Skeletal muscle satellite cell (primary cell): ENCODE results near the gene P2RX4.
"Not testable (repeated sequence)": the region's sequence is repeated elsewhere in the genome, so short reads cannot be mapped to it uniquely, and the experiment has no call there.

Experiments used
- H3K27me3 ChIP-seq: 2 replicates; pipeline ENCODE4 v1.7.0; 2013; ENCODE audit warnings: low read length; ENCODE audit not compliant: control insufficient read depth, insufficient read depth
- H3K36me3 ChIP-seq: 2 replicates; pipeline ENCODE4 v1.7.0; 2013; ENCODE audit warnings: mild to moderate bottlenecking, control low read depth, low read length; ENCODE audit not compliant: insufficient read depth
- H3K4me1 ChIP-seq: 2 replicates; pipeline ENCODE4 v1.7.0; 2013; ENCODE audit warnings: low read length; ENCODE audit not compliant: control insufficient read depth, insufficient read depth
- H3K4me2 ChIP-seq: 2 replicates; pipeline ENCODE4 v1.7.0; 2013; ENCODE audit warnings: mild to moderate bottlenecking, low read length
- H3K4me3 ChIP-seq: 2 replicates; pipeline ENCODE4 v1.7.0; 2013; ENCODE audit warnings: low read length
- H3K9ac ChIP-seq: 2 replicates; pipeline ENCODE4 v1.7.0; 2013; ENCODE audit warnings: mild to moderate bottlenecking, low read depth, low read length, moderate library complexity
- H3K9me3 ChIP-seq: replicated peaks from 2 replicates; pipeline ENCODE4 v1.7.0; 2013; ENCODE audit warnings: mild to moderate bottlenecking, control low read depth, low read length

Gene P2RX4

GRCh38 chr12:121251838-121252237, 41.9 kb downstream of the P2RX4 start:
- H3K27me3 ChIP-seq, result no peaks in the 10 kb centered on the region
- H3K36me3 ChIP-seq, result peaks cover 73% of the 10 kb centered on the region
- H3K4me1 ChIP-seq, result no peaks in the 10 kb centered on the region
- no peak overlapping the region for H3K4me2 ChIP-seq
- H3K9me3 ChIP-seq, result no peaks in the 10 kb centered on the region
- no peak overlapping the region for H3K4me3 ChIP-seq
- no peak overlapping the region for H3K9ac ChIP-seq

- H3K9ac ChIP-seq, result no peak overlapping the region
- no peak overlapping the region for H3K4me2 ChIP-seq
- H3K36me3 ChIP-seq, result peaks cover 71% of the 10 kb centered on the region
- H3K4me3 ChIP-seq, result no peak overlapping the region
- no peaks in the 10 kb centered on the region for H3K27me3 ChIP-seq
- H3K9me3 ChIP-seq, result no peaks in the 10 kb centered on the region
- no peaks in the 10 kb centered on the region for H3K4me1 ChIP-seq
Measured at GRCh38 chr12:121252712-121253345, 42.9 kb downstream of the P2RX4 start.

GRCh38 chr12:121253638-121254335, 43.9 kb downstream of the P2RX4 start:
- Histone ChIP-seq H3K9me3 (no peaks in the 10 kb centered on the region), H3K4me3 (no peak overlapping the region), H3K4me2 (no peak overlapping the region), H3K36me3 (peaks cover 61% of the 10 kb centered on the region), H3K27me3 (no peaks in the 10 kb centered on the region), H3K9ac (no peak overlapping the region), H3K4me1 (no peaks in the 10 kb centered on the region)

- no peaks in the 10 kb centered on the region for H3K4me1 ChIP-seq
- no peak overlapping the region for H3K9ac ChIP-seq
- no peak overlapping the region for H3K4me3 ChIP-seq
- H3K4me2 ChIP-seq, result no peak overlapping the region
- no peaks in the 10 kb centered on the region for H3K9me3 ChIP-seq
- H3K27me3 ChIP-seq, result no peaks in the 10 kb centered on the region
- H3K36me3 ChIP-seq, result peaks cover 65% of the 10 kb centered on the region
Measured at GRCh38 chr12:121255433-121255832, 45.5 kb downstream of the P2RX4 start.

- H3K4me1 ChIP-seq, H3K27me3 ChIP-seq, H3K4me2 ChIP-seq, H3K4me3 ChIP-seq, H3K9me3 ChIP-seq, H3K9ac ChIP-seq: not testable (repeated sequence)
- H3K36me3 ChIP-seq, result peaks cover 63% of the 10 kb centered on the region
Measured at GRCh38 chr12:121257704-121258449, 47.9 kb downstream of the P2RX4 start.

GRCh38 chr12:121259074-121259473, 49.1 kb downstream of the P2RX4 start:
- Histone ChIP-seq H3K36me3 (peaks cover 61% of the 10 kb centered on the region), H3K4me1 (no peaks in the 10 kb centered on the region), H3K9me3 (no peaks in the 10 kb centered on the region), H3K4me3 (no peak overlapping the region), H3K9ac (no peak overlapping the region), H3K27me3 (no peaks in the 10 kb centered on the region), H3K4me2 (no peak overlapping the region)

GRCh38 chr12:121260091-121260490, 50.2 kb downstream of the P2RX4 start:
- H3K27me3 ChIP-seq, result no peaks in the 10 kb centered on the region
- H3K4me2 ChIP-seq, result no peak overlapping the region
- no peaks in the 10 kb centered on the region for H3K9me3 ChIP-seq
- H3K36me3 ChIP-seq, result peaks cover 53% of the 10 kb centered on the region
- H3K4me3 ChIP-seq, result no peak overlapping the region
- H3K4me1 ChIP-seq, result no peaks in the 10 kb centered on the region
- no peak overlapping the region for H3K9ac ChIP-seq

- Histone ChIP-seq H3K4me2 (no peak overlapping the region), H3K4me1 (no peaks in the 10 kb centered on the region), H3K4me3 (no peak overlapping the region), H3K9ac (no peak overlapping the region), H3K27me3 (no peaks in the 10 kb centered on the region), H3K9me3 (no peaks in the 10 kb centered on the region), H3K36me3 (peaks cover 50% of the 10 kb centered on the region)
Measured at GRCh38 chr12:121261398-121261797, 51.5 kb downstream of the P2RX4 start.

GRCh38 chr12:121263206-121263935, 53.4 kb downstream of the P2RX4 start:
- Histone ChIP-seq H3K36me3 (peaks cover 42% of the 10 kb centered on the region), H3K9me3 (no peaks in the 10 kb centered on the region), H3K4me3 (no peak overlapping the region), H3K27me3 (no peaks in the 10 kb centered on the region), H3K4me2 (no peak overlapping the region), H3K9ac (no peak overlapping the region), H3K4me1 (no peaks in the 10 kb centered on the region)

- Histone ChIP-seq H3K4me1 (no peaks in the 10 kb centered on the region), H3K36me3 (peaks cover 47% of the 10 kb centered on the region), H3K4me3 (no peak overlapping the region), H3K4me2 (no peak overlapping the region), H3K9me3 (no peaks in the 10 kb centered on the region), H3K9ac (no peak overlapping the region), H3K27me3 (no peaks in the 10 kb centered on the region)
Measured at GRCh38 chr12:121264135-121264534, 54.2 kb downstream of the P2RX4 start.

- Histone ChIP-seq H3K36me3 (peaks cover 44% of the 10 kb centered on the region), H3K9ac (no peak overlapping the region), H3K27me3 (no peaks in the 10 kb centered on the region), H3K4me1 (no peaks in the 10 kb centered on the region), H3K9me3 (no peaks in the 10 kb centered on the region), H3K4me3 (no peak overlapping the region), H3K4me2 (no peak overlapping the region)
Measured at GRCh38 chr12:121264951-121265515, 55.1 kb downstream of the P2RX4 start.
